H1 (cell line): ENCODE measurements around the gene PRKCSH. TPM values are rescaled to one million over a fixed set of nuclear protein-coding genes. Genes with fewer than 3 reads are reported as not detected.

ENCODE experiments used
- BACH1 ChIP-seq: IDR thresholded peaks from 2 replicates; pipeline ENCODE4 v1.6.1; 2012; ENCODE audit warnings: low read length, improper control_type of control experiment
- CHD1 ChIP-seq: IDR thresholded peaks from 2 replicates; pipeline ENCODE4 v1.6.1; 2012; ENCODE audit warnings: low read depth, low read length, improper control_type of control experiment
- JUND ChIP-seq: IDR thresholded peaks from 2 replicates; pipeline ENCODE4 v1.6.1; 2011; ENCODE audit warnings: mild to moderate bottlenecking, improper control_type of control experiment, low read length
- RAD21 ChIP-seq, 2 experiments: IDR thresholded peaks in 1 of 2; conservative IDR thresholded peaks in 1 of 2; 2 replicates each; pipeline ENCODE4 v1.6.1; 2011; ENCODE audit warnings: low read depth in 2 of 2, low read length in 2 of 2, improper control_type of control experiment in 1 of 2, inconsistent platforms in 1 of 2, mild to moderate bottlenecking in 1 of 2, moderate library complexity in 1 of 2
- SIX5 ChIP-seq: IDR thresholded peaks from 2 replicates; pipeline ENCODE4 v1.6.1; 2011; ENCODE audit warnings: mild to moderate bottlenecking, low read depth, low read length
- TAF1 ChIP-seq: IDR thresholded peaks from 2 replicates; pipeline ENCODE4 v1.6.1; 2011; ENCODE audit warnings: mild to moderate bottlenecking, low read depth, low read length
- polyA plus RNA-seq, 7 experiments: library from polyadenylated mRNA; depleted of rRNA in 3 of 7; stranded (reverse) in 5 of 7; unstranded in 2 of 7; fragments of >200 nt in 5 of 7; fragments of 200-250 nt in 2 of 7; gene quantifications; 1 replicate in 5 of 7; 2 replicates in 1 of 7; 4 replicates in 1 of 7; pipeline versions ENCODE4 v1.2.1 to v1.2.3, GENCODE V29; 2011 to 2013; ENCODE audit warnings: missing spikeins in 2 of 7, mixed read lengths in 2 of 7
- total RNA-seq: library from RNA; stranded (reverse); fragmentation: NEBNext Ultra II Directional; extraction: Animal tissue kit (Norgen Biotek cat#: 25700); gene quantifications from 2 replicates; pipeline ENCODE4 v1.2.1, GENCODE V29; 2021

Gene PRKCSH
- total and polyA plus RNA-seq, 2 of the 8 experiments (the other 6 are each of a cell fraction or from before 2014, with no cell fraction given): 97.2 to 337 TPM

DNA sequence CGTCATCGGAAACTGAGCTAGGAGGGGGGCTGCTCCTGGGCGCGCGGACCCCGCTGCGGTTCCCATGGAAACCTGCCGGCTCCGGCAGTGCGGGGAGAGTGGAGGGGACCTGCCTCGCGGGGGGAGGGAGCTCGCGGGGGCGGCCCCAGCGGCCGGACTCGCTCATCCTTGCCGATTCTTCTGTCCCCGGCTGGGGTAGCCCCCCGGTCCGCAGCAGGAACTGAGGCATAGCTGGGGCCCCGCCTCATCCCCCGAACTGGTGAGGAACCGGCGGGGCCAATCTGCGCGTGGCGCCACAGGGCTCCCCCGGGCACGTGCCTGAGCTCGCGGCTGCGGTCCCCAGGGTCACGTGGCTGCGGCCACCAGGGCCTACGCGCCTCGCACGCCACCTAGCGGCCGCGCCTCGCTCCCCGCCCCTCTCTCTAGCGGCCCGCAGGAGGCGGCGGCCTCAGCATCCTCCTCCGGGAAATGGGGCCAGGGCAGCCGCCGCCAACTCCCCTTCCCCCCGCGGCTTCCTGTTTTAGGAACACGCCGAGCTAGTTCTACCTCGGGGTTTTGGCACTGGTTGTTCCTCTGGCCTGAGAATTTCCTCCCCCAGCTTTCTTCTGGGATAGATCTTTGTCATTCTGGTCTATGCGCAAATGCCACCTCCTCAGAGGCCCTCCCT, 47.1 kb downstream of the PRKCSH start (continued):
- no peak for TF ChIP-seq CHD1
- TF ChIP-seq SIX5: no peak
- peak; percentile 72 for TF ChIP-seq BACH1
- TF ChIP-seq TAF1: no peak
- TF ChIP-seq RAD21 (IDR thresholded peaks at IDR 0.05 in 1 of 2, conservative IDR thresholded peaks at IDR 0.05 in 1 of 2; ENCODE audit: low read depth in 2 of 2, low read length in 2 of 2): peak; percentile 86 to 87
- 0 out of 2 replicates have a peak, but pooled peaks have one; percentile 39 for TF ChIP-seq JUND
